Heart right ventricle (tissue), 16 donors: Measurements from ENCODE around the gene TERB1. TPM values are rescaled to one million over a fixed set of nuclear protein-coding genes. Genes with fewer than 3 reads are reported as not detected.

ENCODE experiments used
- ATAC-seq, 8 donors: fragments of 200-7000 bp; cut with Tn5 transposase; one replicate each; pipeline ENCODE4 v1.9.1; 2020; ENCODE audit warnings: mild to moderate bottlenecking in 8 of 8, moderate library complexity in 8 of 8, moderate number of reproducible peaks in 1 of 8
- DNase-seq, 2 donors: peaks; one replicate each; pipeline ENCODE4 v3.0.0-alpha.2; 2020
- H3K27ac ChIP-seq, 10 donors: fragments of 200-600 bp; sonication (generic) in 2 of 10; one replicate each; pipeline versions ENCODE4 v1.5.0 to v1.8.0; 2020 to 2022; ENCODE audit warnings: mild to moderate bottlenecking in 3 of 10
- H3K27me3 ChIP-seq, 7 donors: fragments of 200-600 bp; one replicate each; pipeline ENCODE4 v1.8.0; 2021 to 2022; ENCODE audit warnings: mild to moderate bottlenecking in 2 of 7
- H3K36me3 ChIP-seq, 9 donors: fragments of 200-600 bp; sonication (generic) in 1 of 9; one replicate each; pipeline versions ENCODE4 v1.5.0 to v1.8.0; 2020 to 2022; ENCODE audit warnings: mild to moderate bottlenecking in 2 of 9
- H3K4me1 ChIP-seq, 9 donors: fragments of 200-600 bp; sonication (generic) in 1 of 9; one replicate each; pipeline versions ENCODE4 v1.5.0 to v1.8.0; 2020 to 2022; ENCODE audit warnings: mild to moderate bottlenecking in 4 of 9
- H3K4me3 ChIP-seq, 10 donors: fragments of 200-600 bp; sonication (generic) in 2 of 10; one replicate each; pipeline versions ENCODE4 v1.5.0 to v1.8.0; 2020 to 2022; ENCODE audit warnings: mild to moderate bottlenecking in 7 of 10, moderate library complexity in 2 of 10
- H3K9me3 ChIP-seq, 11 donors: fragments of 200-600 bp in 10 of 11; sonication (generic) in 2 of 11; one replicate each; pipeline versions ENCODE4 v1.5.0 to v1.8.0; 2013 to 2022; ENCODE audit warnings: mild to moderate bottlenecking in 2 of 11, control low read depth in 1 of 11, moderate library complexity in 1 of 11
- WGBS, 2 donors: extraction: QIAGEN DNeasy Blood & Tissue Kit; methylation state at CpG; one replicate each; pipeline ENCODE4 v1.1.7; 2013; ENCODE audit warnings: inconsistent platforms in 1 of 2; 5-methylcytosine and 5-hydroxymethylcytosine counted together
- intact Hi-C, 10 donors: fragments of 100-400 bp; cut with DNase I; formaldehyde crosslinking; loops; one replicate each; pipeline versions ENCODE4 v1.11.1 to v1.14.2; 2022
- polyA plus RNA-seq, 2 donors: library from polyadenylated mRNA; stranded (reverse); fragments of 200-250 nt; gene quantifications; one replicate each; pipeline ENCODE4 v1.2.3, GENCODE V29; 2013
- total RNA-seq, 10 donors: library from RNA; stranded (reverse); fragmentation: NEBNext Ultra II Directional in 3 of 10; extraction: Animal tissue kit (Norgen Biotek cat#: 25700) in 3 of 10; gene quantifications; one replicate each; pipeline versions ENCODE4 v1.2.1 to v1.2.4, GENCODE V29; 2021 to 2023
- TF ChIP-seq, protein P1 (sequence below), 9 donors: fragments of 200-600 bp; sonication (generic) in 2 of 9; IDR thresholded peaks; one replicate each; pipeline versions ENCODE4 v1.5.0 to v1.8.0; 2021 to 2022; ENCODE audit warnings: antibody characterized with exemption in 9 of 9, mild to moderate bottlenecking in 5 of 9, moderate library complexity in 1 of 9
- donor health status: Arrhythmogenic right ventricular cardiomyopathy.
- donor health status: ischemic (EF 13 %, LVEDD 7.1; RV severe dilation, severe dysfunction).
- donor health status: healthy with polysubstance abuse.
- donor health status: DM: no; HTN: yes; CAD: no.
- donor health status: DM: no; HTN: no; CAD: no.
- donor health status: ischemic (EF 25% LVEDD 6.9; RV normal size, moderate dysfunction).
- donor health status: ischemic (EF 25% LVEDD 5.7; RV mildly dilated, moderate dysfunction).
- donor health status: healthy.
- donor health status: DM: yes; HTN: yes; CAD: no.
- donor health status: Ischemic cardiomyopathy.
- donor health status: ischemic (EF 35%, LVEDD 5.7; RV mildly dilated, moderate dysfunction).
- donor health status: nonischemic (EF 11% LVEDD 7.7; RV severe dilation, severe dysfunction).
- donor health status: DM: yes; HTN: yes; CAD: no.
- donor health status: PGD.
- donor health status: ischemic (EF 29% LVEDD 5.4; RV normal size, mild dysfunction).
- donor health status: nonischemic (EF 23%, LVEDD 6.1; RV moderate dilation, normal function).

Gene TERB1
- total and polyA plus RNA-seq, 12 donors, result 0.12 TPM; not detected in 11

GRCh38 chr16:66746682-66747081 is 54.7 kb downstream of the TERB1 start:
- intact Hi-C loops, result no loop called here
- TF ChIP-seq, protein P1, sequence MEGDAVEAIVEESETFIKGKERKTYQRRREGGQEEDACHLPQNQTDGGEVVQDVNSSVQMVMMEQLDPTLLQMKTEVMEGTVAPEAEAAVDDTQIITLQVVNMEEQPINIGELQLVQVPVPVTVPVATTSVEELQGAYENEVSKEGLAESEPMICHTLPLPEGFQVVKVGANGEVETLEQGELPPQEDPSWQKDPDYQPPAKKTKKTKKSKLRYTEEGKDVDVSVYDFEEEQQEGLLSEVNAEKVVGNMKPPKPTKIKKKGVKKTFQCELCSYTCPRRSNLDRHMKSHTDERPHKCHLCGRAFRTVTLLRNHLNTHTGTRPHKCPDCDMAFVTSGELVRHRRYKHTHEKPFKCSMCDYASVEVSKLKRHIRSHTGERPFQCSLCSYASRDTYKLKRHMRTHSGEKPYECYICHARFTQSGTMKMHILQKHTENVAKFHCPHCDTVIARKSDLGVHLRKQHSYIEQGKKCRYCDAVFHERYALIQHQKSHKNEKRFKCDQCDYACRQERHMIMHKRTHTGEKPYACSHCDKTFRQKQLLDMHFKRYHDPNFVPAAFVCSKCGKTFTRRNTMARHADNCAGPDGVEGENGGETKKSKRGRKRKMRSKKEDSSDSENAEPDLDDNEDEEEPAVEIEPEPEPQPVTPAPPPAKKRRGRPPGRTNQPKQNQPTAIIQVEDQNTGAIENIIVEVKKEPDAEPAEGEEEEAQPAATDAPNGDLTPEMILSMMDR (IDR thresholded peaks at IDR 0.05), result no peak
- 12 to 19% methylated on average over 1 of the region's 1 CpG for WGBS, 2 donors
- H3K4me1 ChIP-seq, result peaks cover 7 to 77% (median 45%) of the 10 kb centered on the region in 9 donors
- no peaks in the 10 kb centered on the region for H3K27me3 ChIP-seq
- no peak for ATAC-seq
- no peak overlapping the region for H3K4me3 ChIP-seq
- H3K36me3 ChIP-seq, result peaks cover 0 to 80% (median 14%) of the 10 kb centered on the region in 9 donors
- DNase-seq, result no peak
- peak overlapping the region in 3 of 10 donors; percentile 4 to 11 (median 11) for H3K27ac ChIP-seq
- no peaks in the 10 kb centered on the region for H3K9me3 ChIP-seq

DNA sequence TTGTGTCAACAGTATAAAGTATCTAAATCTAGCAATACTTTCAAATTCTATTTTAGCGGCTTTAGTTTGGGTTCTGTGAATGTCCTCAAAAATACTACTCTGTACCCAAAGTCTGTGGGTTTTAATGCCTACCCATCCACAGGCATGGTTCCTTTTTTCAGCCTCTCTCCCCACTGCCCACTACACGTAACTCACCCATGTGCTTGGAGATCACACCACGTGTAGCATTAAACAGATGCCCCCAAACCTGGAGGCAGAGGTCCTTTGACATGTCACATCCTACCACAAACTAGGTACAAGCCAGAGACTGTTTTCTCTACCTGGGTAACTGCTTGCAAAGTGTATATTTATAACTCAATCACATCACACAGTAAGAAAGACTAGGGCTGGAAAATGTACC is 55.3 kb downstream of the TERB1 start:
- no peak overlapping the region for H3K27ac ChIP-seq
- H3K4me1 ChIP-seq, result peaks cover 10 to 84% (median 51%) of the 10 kb centered on the region in 9 donors
- ATAC-seq (no peak), DNase-seq (no peak)
- no peaks in the 10 kb centered on the region for H3K27me3 ChIP-seq
- TF ChIP-seq, protein P1 (IDR thresholded peaks at IDR 0.05), result no peak
- WGBS, 2 donors, result 64 to 66% methylated on average over 3 of the region's 3 CpGs
- peaks cover 0 to 84% (median 14%) of the 10 kb centered on the region in 9 donors for H3K36me3 ChIP-seq
- no peaks in the 10 kb centered on the region for H3K9me3 ChIP-seq
- intact Hi-C loops, result no loop called here
- no peak overlapping the region for H3K4me3 ChIP-seq

- ATAC-seq (peak in 6 of 8 donors; percentile 22 to 52 (median 42)), DNase-seq (peak in 1 of 2 donors; percentile 23)
- no peaks in the 10 kb centered on the region for H3K27me3 ChIP-seq
- intact Hi-C loops, result loop anchor here in 2 of 10 donors (1.0 to 5.0 kb wide), 2 partner anchors 9 to 135 kb away; partner anchors contain the start of gene DYNC1LI2 (in 1 of the 2)
- H3K36me3 ChIP-seq, result peaks cover 0 to 96% (median 12%) of the 10 kb centered on the region in 9 donors
- H3K27ac ChIP-seq, result peak overlapping the region; percentile 70 to 93 (median 83)
- peak overlapping the region in 3 of 10 donors; percentile 5 to 20 (median 6) for H3K4me3 ChIP-seq
- peaks cover 27 to 72% (median 50%) of the 10 kb centered on the region in 9 donors for H3K4me1 ChIP-seq
- TF ChIP-seq, protein P1 (IDR thresholded peaks at IDR 0.05), result no peak
- 42 to 49% methylated on average over 10 of the region's 10 CpGs for WGBS, 2 donors
- H3K9me3 ChIP-seq, result no peaks in the 10 kb centered on the region
Measured at GRCh38 chr16:66741950-66742808, 59.2 kb downstream of the TERB1 start.

DNA sequence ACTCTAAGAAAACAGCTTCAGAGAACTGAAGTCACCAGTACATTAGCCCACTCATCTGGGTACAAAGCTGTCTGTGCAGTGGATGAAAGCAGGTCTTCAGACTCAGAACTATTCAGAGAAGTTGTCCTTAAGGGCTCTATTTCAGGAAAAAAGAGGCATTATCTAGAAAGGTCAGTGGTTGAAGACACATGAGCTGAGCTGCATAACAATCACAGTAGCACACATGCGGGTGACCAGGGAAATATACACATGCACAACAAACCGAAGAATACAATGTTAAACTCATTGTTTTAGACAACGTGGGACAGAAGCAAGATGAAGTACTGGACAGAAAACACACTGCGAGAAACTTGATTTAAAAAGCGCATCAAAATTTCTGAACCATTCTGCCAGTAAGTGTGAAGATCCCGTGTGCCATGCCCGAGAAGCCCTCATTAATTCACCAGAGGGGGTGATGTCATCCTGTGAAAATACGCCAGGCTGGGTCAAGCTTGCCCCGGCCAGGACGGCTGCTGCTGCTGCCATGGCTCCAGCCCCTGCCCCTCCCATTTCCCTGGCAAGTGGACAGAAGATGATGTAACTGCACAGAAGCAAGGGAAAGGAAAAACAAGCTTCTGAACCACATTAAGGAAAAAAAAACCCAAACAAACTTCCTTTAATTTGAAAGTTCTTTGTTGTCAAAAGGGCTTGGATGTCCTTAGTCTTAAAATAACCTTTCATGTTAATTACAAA is 60.0 kb downstream of the TERB1 start:
- TF ChIP-seq, protein P1 (IDR thresholded peaks at IDR 0.05), result peak in 1 of 9 donors; percentile 3
- Histone ChIP-seq H3K27me3 (no peaks in the 10 kb centered on the region), H3K4me1 (peaks cover 27 to 70% (median 50%) of the 10 kb centered on the region in 9 donors), H3K9me3 (no peaks in the 10 kb centered on the region), H3K27ac (peak overlapping the region; percentile 70 to 93 (median 83)), H3K36me3 (peaks cover 0 to 96% (median 21%) of the 10 kb centered on the region in 9 donors), H3K4me3 (peak overlapping the region in 5 of 10 donors; percentile 1 to 20 (median 6))
- DNase-seq (peak; percentile 82 to 97), ATAC-seq (peak; percentile 95 to 99 (median 97))
- 15 to 27% methylated on average over 10 of the region's 10 CpGs for WGBS, 2 donors
- intact Hi-C loops, result loop anchor here in 2 of 10 donors (1.0 to 5.0 kb wide), 2 partner anchors 10 to 134 kb away; partner anchors contain the start of gene DYNC1LI2 (in 1 of the 2)
